ENCODE data around the gene ADIPOR1.

DNA sequence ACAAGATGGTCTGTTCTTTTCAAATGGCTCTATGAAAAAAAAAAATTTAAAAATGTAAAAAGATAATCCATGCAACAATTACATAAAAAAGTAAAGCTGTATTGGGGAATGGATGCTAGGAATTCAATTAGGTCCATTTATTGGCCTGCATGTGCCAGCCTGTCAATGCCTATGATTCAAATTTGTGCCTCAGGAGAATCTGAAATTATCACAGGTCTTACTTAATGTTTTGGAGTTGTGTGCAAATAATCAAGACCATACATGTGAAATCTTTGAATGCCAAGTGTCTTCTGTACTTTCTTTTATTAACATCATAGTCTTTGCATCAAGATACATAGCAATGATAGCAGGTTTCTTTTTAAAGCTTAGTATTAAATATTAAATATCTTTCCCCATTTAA is 17.6 kb downstream of the ADIPOR1 start:
- no peak for TF ChIP-seq CTCF (IDR thresholded peaks at IDR 0.05)
- no peak for TF ChIP-seq ZFX (IDR thresholded peaks at IDR 0.05; ENCODE audit: borderline replicate concordance)
